H1 (cell line): ENCODE measurements around the gene FMC1. TPM values are rescaled to one million over a fixed set of nuclear protein-coding genes. Genes with fewer than 3 reads are reported as not detected.

Experiments used
- CTCF ChIA-PET: fragments of 300-600 bp; sonication (Branson Sonifier 250); formaldehyde crosslinking; loops from one replicate; lab custom pipeline; 2021; ENCODE audit not compliant: partially characterized antibody; lab: Charles Lee
- POLR2A ChIA-PET: fragments of 300-600 bp; sonication (Branson Sonifier 250); formaldehyde crosslinking; loops from one replicate; lab custom pipeline; 2021; ENCODE audit warnings: inconsistent platforms; ENCODE audit not compliant: partially characterized antibody; lab: Charles Lee
- DNase-seq, 2 experiments: peaks; one replicate each; pipeline versions ENCODE4 v3.0.0 to v3.0.0-alpha.2; 2010 to 2022; ENCODE audit warnings: low spot score in 2 of 2, low read depth in 1 of 2, mixed read lengths in 1 of 2
- FAIRE-seq: peaks from 2 replicates; lab custom pipeline; 2011; peaks lifted over from hg19 to GRCh38; lab: Jason Lieb, UNC
- H2AFZ ChIP-seq: 2 replicates; pipeline ENCODE4 v1.8.1; 2012; ENCODE audit warnings: low read length, inconsistent platforms
- H2AK5ac ChIP-seq: 2 replicates; pipeline ENCODE4 v1.6.1; 2013; ENCODE audit warnings: low read depth, low read length
- H2BK120ac ChIP-seq: replicated peaks from 2 replicates; pipeline ENCODE3; 2013; ENCODE audit warnings: low read depth, low read length, inconsistent platforms
- H2BK12ac ChIP-seq: 2 replicates; pipeline ENCODE4 v1.6.1; 2013; ENCODE audit warnings: low read depth, low read length
- H2BK15ac ChIP-seq: 2 replicates; pipeline ENCODE4 v1.6.1; 2013; ENCODE audit warnings: low read length
- H2BK20ac ChIP-seq: 2 replicates; pipeline ENCODE4 v1.6.1; 2013; ENCODE audit warnings: low read length
- H2BK5ac ChIP-seq: 2 replicates; pipeline ENCODE4 v1.6.1; 2013; ENCODE audit warnings: low read depth, low read length
- H3K14ac ChIP-seq: 2 replicates; pipeline ENCODE4 v1.6.1; 2013; ENCODE audit warnings: inconsistent platforms; ENCODE audit not compliant: insufficient read length
- H3K18ac ChIP-seq: 2 replicates; pipeline ENCODE4 v1.6.1; 2013; ENCODE audit warnings: low read length; ENCODE audit errors: extremely low read depth
- H3K23ac ChIP-seq: 2 replicates; pipeline ENCODE4 v1.6.1; 2013; ENCODE audit warnings: inconsistent platforms; ENCODE audit not compliant: insufficient read length
- H3K23me2 ChIP-seq: 2 replicates; pipeline ENCODE4 v1.6.1; 2013; ENCODE audit warnings: low read depth, low read length
- H3K27ac ChIP-seq: 2 replicates; pipeline ENCODE4 v1.6.1; 2011; ENCODE audit warnings: low read depth, low read length, inconsistent platforms
- H3K27me3 ChIP-seq, 4 experiments: replicated peaks in 1 of 4; 1 replicate in 1 of 4; 2 replicates in 3 of 4; pipeline versions ENCODE4 v1.6.1 to v1.8.1; 2011 to 2013; ENCODE audit warnings: low read length in 3 of 4, mild to moderate bottlenecking in 3 of 4, inconsistent platforms in 2 of 4, mixed read lengths in 2 of 4, moderate library complexity in 1 of 4; ENCODE audit not compliant: control insufficient read depth in 3 of 4, insufficient read depth in 3 of 4; ENCODE audit errors: extremely low read depth in 1 of 4
- H3K36me3 ChIP-seq, 4 experiments: 2 replicates each; pipeline versions ENCODE4 v1.6.1 to v1.8.1; 2011 to 2013; ENCODE audit warnings: mild to moderate bottlenecking in 4 of 4, low read length in 3 of 4, moderate library complexity in 2 of 4, control low read depth in 1 of 4, inconsistent platforms in 1 of 4; ENCODE audit not compliant: insufficient read depth in 4 of 4, control insufficient read depth in 2 of 4
- H3K4ac ChIP-seq: replicated peaks from 2 replicates; pipeline ENCODE3; 2013; ENCODE audit warnings: low read length, low read depth, mixed read lengths, inconsistent platforms; ENCODE audit not compliant: insufficient read length
- H3K4me1 ChIP-seq, 4 experiments: replicated peaks in 1 of 4; 1 replicate in 1 of 4; 2 replicates in 3 of 4; pipeline versions ENCODE4 v1.6.1 to v1.8.1; 2011 to 2013; ENCODE audit warnings: low read length in 3 of 4, inconsistent platforms in 2 of 4, mixed read lengths in 1 of 4; ENCODE audit not compliant: insufficient read depth in 4 of 4, control insufficient read depth in 3 of 4
- H3K4me2 ChIP-seq, 2 experiments: 2 replicates each; pipeline versions ENCODE4 v1.6.1 to v1.8.1; 2011 to 2013; ENCODE audit warnings: low read depth in 2 of 2, low read length in 2 of 2, control low read depth in 1 of 2, inconsistent platforms in 1 of 2, mild to moderate bottlenecking in 1 of 2; ENCODE audit not compliant: insufficient read depth in 1 of 2
- H3K4me3 ChIP-seq, 4 experiments: fragments of 200-600, 300-600 bp in 1 of 4; sonication (generic), shearing (Covaris generic), sonication (Bioruptor Twin) in 1 of 4; 2 replicates each; pipeline versions ENCODE4 v1.5.1 to v1.8.1; 2011 to 2016; ENCODE audit warnings: low read length in 4 of 4, low read depth in 3 of 4, control low read depth in 2 of 4, inconsistent platforms in 2 of 4, mild to moderate bottlenecking in 2 of 4, mixed read lengths in 1 of 4, moderate library complexity in 1 of 4; ENCODE audit not compliant: insufficient read depth in 2 of 4; ENCODE audit errors: extremely low read depth in 1 of 4
- H3K56ac ChIP-seq: replicated peaks from 2 replicates; pipeline ENCODE3; 2013; ENCODE audit warnings: low read depth, mild to moderate bottlenecking, mixed read lengths, low read length, inconsistent platforms; ENCODE audit not compliant: insufficient read length
- H3K79me1 ChIP-seq: 2 replicates; pipeline ENCODE4 v1.6.1; 2013; ENCODE audit warnings: low read depth, low read length, control low read depth
- H3K79me2 ChIP-seq, 2 experiments: 2 replicates each; pipeline versions ENCODE4 v1.6.1 to v1.8.1; 2012 to 2013; ENCODE audit warnings: low read length in 2 of 2, mild to moderate bottlenecking in 2 of 2, inconsistent platforms in 1 of 2; ENCODE audit not compliant: insufficient read depth in 2 of 2, control insufficient read depth in 1 of 2
- H3K9ac ChIP-seq, 4 experiments: replicated peaks in 1 of 4; 1 replicate in 1 of 4; 2 replicates in 3 of 4; pipeline versions ENCODE4 v1.6.1 to v1.8.1; 2011 to 2013; ENCODE audit warnings: low read depth in 3 of 4, low read length in 3 of 4, control low read depth in 2 of 4, mild to moderate bottlenecking in 2 of 4, moderate library complexity in 2 of 4, inconsistent platforms in 1 of 4; ENCODE audit errors: extremely low read depth in 1 of 4
- H3K9me3 ChIP-seq, 2 experiments: 2 replicates each; pipeline versions ENCODE4 v1.6.1 to v1.8.1; 2012 to 2013; ENCODE audit warnings: mild to moderate bottlenecking in 2 of 2, moderate library complexity in 2 of 2, control low read depth in 1 of 2, inconsistent platforms in 1 of 2, low read depth in 1 of 2, low read length in 1 of 2, mixed read lengths in 1 of 2; ENCODE audit not compliant: insufficient read depth in 2 of 2
- H4K20me1 ChIP-seq, 2 experiments: replicated peaks in 1 of 2; 2 replicates each; pipeline versions ENCODE3 to v1.8.1; 2011 to 2013; ENCODE audit warnings: inconsistent platforms in 2 of 2, low read length in 2 of 2, mild to moderate bottlenecking in 1 of 2; ENCODE audit not compliant: insufficient read depth in 2 of 2, control insufficient read depth in 1 of 2
- H4K5ac ChIP-seq: 2 replicates; pipeline ENCODE4 v1.6.1; 2013; ENCODE audit warnings: low read length, low read depth, mixed read lengths, inconsistent platforms; ENCODE audit not compliant: insufficient read length
- H4K8ac ChIP-seq: 2 replicates; pipeline ENCODE4 v1.8.0; 2013; ENCODE audit warnings: mild to moderate bottlenecking, moderate library complexity, low read length, inconsistent platforms; ENCODE audit not compliant: insufficient read depth; ENCODE audit errors: extremely low read depth
- H4K91ac ChIP-seq: replicated peaks from 2 replicates; pipeline ENCODE3; 2013; ENCODE audit warnings: low read length, mixed read lengths, inconsistent platforms; ENCODE audit not compliant: insufficient read length
- CTBP2 ChIP-seq: IDR thresholded peaks from 2 replicates; pipeline ENCODE4 v1.7.0; 2011; ENCODE audit warnings: borderline replicate concordance, mild to moderate bottlenecking, moderate library complexity, mixed read lengths, low read length; ENCODE audit not compliant: insufficient read depth, insufficient read length
- SIX5 ChIP-seq: IDR thresholded peaks from 2 replicates; pipeline ENCODE4 v1.6.1; 2011; ENCODE audit warnings: mild to moderate bottlenecking, low read depth, low read length
- TBP ChIP-seq: IDR thresholded peaks from 2 replicates; pipeline ENCODE4 v1.6.1; 2011; ENCODE audit warnings: low read depth, low read length, improper control_type of control experiment
- WGBS, 2 experiments: shearing (Covaris generic) in 1 of 2; methylation state at CpG; one replicate each; pipeline versions ENCODE4 v1.1.6 to v1.1.7; 2013 to 2015; ENCODE audit warnings: low lambda C conversion rate in 2 of 2, mixed read lengths in 2 of 2, inconsistent platforms in 1 of 2, low coverage in 1 of 2, missing lambda C conversion rate in 1 of 2; ENCODE audit not compliant: insufficient replicate concordance in 2 of 2, insufficient coverage in 1 of 2, insufficient read length in 1 of 2; ENCODE audit errors: extremely low coverage in 1 of 2, missing lambda C conversion rate in 1 of 2; 5-methylcytosine and 5-hydroxymethylcytosine counted together
- polyA plus RNA-seq, 7 experiments: library from polyadenylated mRNA; depleted of rRNA in 3 of 7; stranded (reverse) in 5 of 7; unstranded in 2 of 7; fragments of >200 nt in 5 of 7; fragments of 200-250 nt in 2 of 7; gene quantifications; 1 replicate in 5 of 7; 2 replicates in 1 of 7; 4 replicates in 1 of 7; pipeline versions ENCODE4 v1.2.1 to v1.2.3, GENCODE V29; 2011 to 2013; ENCODE audit warnings: missing spikeins in 2 of 7, mixed read lengths in 2 of 7
- total RNA-seq: library from RNA; stranded (reverse); fragmentation: NEBNext Ultra II Directional; extraction: Animal tissue kit (Norgen Biotek cat#: 25700); gene quantifications from 2 replicates; pipeline ENCODE4 v1.2.1, GENCODE V29; 2021

FMC1 gene
- total and polyA plus RNA-seq, 2 of the 8 experiments (the other 6 are each of a cell fraction or from before 2014, with no cell fraction given), result 15.8 to 28.4 TPM

- Histone ChIP-seq H3K4me3 (no peak overlapping the region), H3K27ac (no peak overlapping the region), H3K79me2 (no peaks in the 10 kb centered on the region), H3K36me3 (peaks cover 0 to 5% (median 2%) of the 10 kb centered on the region in 4 experiments; a peak in 3 of 8 replicates), H3K9me3 (no peaks in the 10 kb centered on the region), H3K79me1 (no peaks in the 10 kb centered on the region), H4K8ac (no peak overlapping the region), H3K14ac (no peak overlapping the region), H4K5ac (no peak overlapping the region), H2BK120ac (no peak overlapping the region), H3K4me2 (no peak overlapping the region), H4K91ac (no peak overlapping the region), H2BK12ac (no peak overlapping the region), H2AFZ (no peak overlapping the region), H2BK5ac (no peak overlapping the region), H3K4me1 (no peaks in the 10 kb centered on the region), H2BK20ac (no peak overlapping the region), H3K23me2 (no peaks in the 10 kb centered on the region), H2AK5ac (no peak overlapping the region), H3K9ac (no peak overlapping the region), H3K27me3 (no peaks in the 10 kb centered on the region), H4K20me1 (no peaks in the 10 kb centered on the region), H3K56ac (no peak overlapping the region), H3K4ac (no peak overlapping the region), H2BK15ac (no peak overlapping the region), H3K23ac (no peak overlapping the region), H3K18ac (no peak overlapping the region)
- FAIRE-seq (no peak), DNase-seq (no peak)
- CTCF ChIA-PET, result interaction anchor here (0.6 to 1.8 kb wide), 2 partner anchors 26 to 769 kb away, joined by 4 to 5 read pairs; no protein-coding TSS in a partner anchor
- 93% methylated on average over 6 of the region's 6 CpGs; no CpG with 5 or more reads in 1 of the 2 experiments for WGBS, 2 experiments
- TF ChIP-seq SIX5 (no peak), CTBP2 (no peak), TBP (no peak)
- POLR2A ChIA-PET, result interaction anchor here (0.9 to 1.1 kb wide), 2 partner anchors 18 to 34 kb away, joined by 3 to 4 read pairs; no protein-coding TSS in a partner anchor
Observed at GRCh38 chr7:139294951-139295575, 46.1 kb upstream of the FMC1 start.
